Ishikawa (cell line): ENCODE measurements around the gene PLEKHG1.

Experiments
- CEBPB ChIP-seq: IDR thresholded peaks from 2 replicates; pipeline ENCODE4 v1.6.1; 2012
- CREB1 ChIP-seq: IDR thresholded peaks from 2 replicates; pipeline ENCODE4 v1.6.1; 2012; ENCODE audit warnings: low read depth
- EGR1 ChIP-seq: IDR thresholded peaks from 2 replicates; pipeline ENCODE4 v1.6.1; 2012
- EP300 ChIP-seq: IDR thresholded peaks from 2 replicates; pipeline ENCODE4 v1.6.1; 2012; ENCODE audit warnings: borderline replicate concordance
- FOXM1 ChIP-seq: IDR thresholded peaks from 2 replicates; pipeline ENCODE4 v1.6.1; 2012; ENCODE audit warnings: low read depth, borderline replicate concordance
- NFIC ChIP-seq: IDR thresholded peaks from 2 replicates; pipeline ENCODE4 v1.6.1; 2012
- RAD21 ChIP-seq: IDR thresholded peaks from 2 replicates; pipeline ENCODE4 v1.6.1; 2012; ENCODE audit warnings: low read depth
- REST ChIP-seq: IDR thresholded peaks from 2 replicates; pipeline ENCODE4 v1.6.1; 2012; ENCODE audit warnings: low read depth, mild to moderate bottlenecking
- TAF1 ChIP-seq: IDR thresholded peaks from 2 replicates; pipeline ENCODE4 v1.6.1; 2012; ENCODE audit warnings: low read depth, mild to moderate bottlenecking
- TCF12 ChIP-seq: IDR thresholded peaks from 2 replicates; pipeline ENCODE4 v1.6.1; 2012; ENCODE audit warnings: low read depth
- YY1 ChIP-seq: IDR thresholded peaks from 2 replicates; pipeline ENCODE4 v1.6.1; 2012; ENCODE audit warnings: low read depth
- ZBTB7A ChIP-seq: IDR thresholded peaks from 2 replicates; pipeline ENCODE4 v1.6.1; 2012; ENCODE audit warnings: low read depth
- TF ChIP-seq, protein P1 (sequence below): IDR thresholded peaks from 2 replicates; pipeline ENCODE4 v1.6.1; 2012
- TF ChIP-seq, protein P2 (sequence below): IDR thresholded peaks from 2 replicates; pipeline ENCODE4 v1.6.1; 2012

The PLEKHG1 gene

GRCh38 chr6:150588888-150589499, 10.7 kb upstream of the PLEKHG1 start:
- TF ChIP-seq RAD21 (no peak), ZBTB7A (no peak)

- TF ChIP-seq RAD21 (no peak), CREB1 (no peak), YY1 (no peak), TAF1 (no peak), CEBPB (no peak), NFIC (no peak), REST (no peak), EGR1 (no peak), EP300 (no peak), TCF12 (no peak)
- TF ChIP-seq, protein P1, sequence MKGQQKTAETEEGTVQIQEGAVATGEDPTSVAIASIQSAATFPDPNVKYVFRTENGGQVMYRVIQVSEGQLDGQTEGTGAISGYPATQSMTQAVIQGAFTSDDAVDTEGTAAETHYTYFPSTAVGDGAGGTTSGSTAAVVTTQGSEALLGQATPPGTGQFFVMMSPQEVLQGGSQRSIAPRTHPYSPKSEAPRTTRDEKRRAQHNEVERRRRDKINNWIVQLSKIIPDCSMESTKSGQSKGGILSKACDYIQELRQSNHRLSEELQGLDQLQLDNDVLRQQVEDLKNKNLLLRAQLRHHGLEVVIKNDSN: no peak
- TF ChIP-seq, protein P2, sequence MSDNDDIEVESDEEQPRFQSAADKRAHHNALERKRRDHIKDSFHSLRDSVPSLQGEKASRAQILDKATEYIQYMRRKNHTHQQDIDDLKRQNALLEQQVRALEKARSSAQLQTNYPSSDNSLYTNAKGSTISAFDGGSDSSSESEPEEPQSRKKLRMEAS: no peak
These were observed 9.8 kb upstream of the PLEKHG1 start for GRCh38 chr6:150589852-150590251.

GRCh38 chr6:150590446-150590845, 9.2 kb upstream of the PLEKHG1 start:
- TF ChIP-seq CREB1 (no peak), TAF1 (no peak), ZBTB7A (no peak), EP300 (no peak), CEBPB (no peak), REST (no peak), NFIC (no peak), FOXM1 (no peak)

GRCh38 chr6:150592377-150592995, 7.2 kb upstream of the PLEKHG1 start:
- TF ChIP-seq FOXM1 (no peak), RAD21 (no peak), ZBTB7A (no peak)
- TF ChIP-seq, protein P1: no peak

GRCh38 chr6:150593119-150593518, 6.6 kb upstream of the PLEKHG1 start:
- TF ChIP-seq TCF12: no peak
- TF ChIP-seq RAD21: no peak
- TF ChIP-seq TAF1: no peak
- no peak for TF ChIP-seq EP300
- no peak for TF ChIP-seq NFIC

GRCh38 chr6:150596439-150596838, 3.2 kb upstream of the PLEKHG1 start:
- TF ChIP-seq EGR1 (no peak), NFIC (no peak), REST (no peak), TAF1 (no peak)
- TF ChIP-seq, protein P1: no peak
